ENCODE measurements around the gene MPEG1.

The MPEG1 gene

GRCh38 chr11:59254286-59254685 is 41.6 kb upstream of the MPEG1 start:
- Histone ChIP-seq H3K4me1 (ENCODE audit: control insufficient read depth, low read length) (no peaks in the 10 kb centered on the region), H3F3A (ENCODE audit: control insufficient read depth, insufficient read depth) (no peaks in the 10 kb centered on the region), H3K9me2 (replicated peaks; ENCODE audit: control insufficient read depth, low read length) (no peaks in the 10 kb centered on the region), H3K79me2 (ENCODE audit: control insufficient read depth, low read length) (no peaks in the 10 kb centered on the region), H3K4me3 (ENCODE audit: low read length) (no peak overlapping the region), H3K9me3 (ENCODE audit: control insufficient read depth, insufficient read depth, low read length) (no peaks in the 10 kb centered on the region), H3K27me3 (ENCODE audit: control insufficient read depth, low read length) (0 out of 2 replicates have a peak, but pooled peaks cover 3% of the 10 kb centered on the region), H3K4me2 (ENCODE audit: low read length) (no peak overlapping the region), H4K20me1 (ENCODE audit: control insufficient read depth, insufficient read depth, low read depth, low read length) (no peaks in the 10 kb centered on the region), H3K27ac (ENCODE audit: low read depth, low read length) (no peak overlapping the region), H3K36me3 (ENCODE audit: control insufficient read depth, low read length) (no peaks in the 10 kb centered on the region)
- TF ChIP-seq, protein P1, sequence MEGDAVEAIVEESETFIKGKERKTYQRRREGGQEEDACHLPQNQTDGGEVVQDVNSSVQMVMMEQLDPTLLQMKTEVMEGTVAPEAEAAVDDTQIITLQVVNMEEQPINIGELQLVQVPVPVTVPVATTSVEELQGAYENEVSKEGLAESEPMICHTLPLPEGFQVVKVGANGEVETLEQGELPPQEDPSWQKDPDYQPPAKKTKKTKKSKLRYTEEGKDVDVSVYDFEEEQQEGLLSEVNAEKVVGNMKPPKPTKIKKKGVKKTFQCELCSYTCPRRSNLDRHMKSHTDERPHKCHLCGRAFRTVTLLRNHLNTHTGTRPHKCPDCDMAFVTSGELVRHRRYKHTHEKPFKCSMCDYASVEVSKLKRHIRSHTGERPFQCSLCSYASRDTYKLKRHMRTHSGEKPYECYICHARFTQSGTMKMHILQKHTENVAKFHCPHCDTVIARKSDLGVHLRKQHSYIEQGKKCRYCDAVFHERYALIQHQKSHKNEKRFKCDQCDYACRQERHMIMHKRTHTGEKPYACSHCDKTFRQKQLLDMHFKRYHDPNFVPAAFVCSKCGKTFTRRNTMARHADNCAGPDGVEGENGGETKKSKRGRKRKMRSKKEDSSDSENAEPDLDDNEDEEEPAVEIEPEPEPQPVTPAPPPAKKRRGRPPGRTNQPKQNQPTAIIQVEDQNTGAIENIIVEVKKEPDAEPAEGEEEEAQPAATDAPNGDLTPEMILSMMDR (IDR thresholded peaks at IDR 0.05; ENCODE audit: low read depth, low read length, poor library complexity, severe bottlenecking), result no peak
- no peak for TF ChIP-seq EZH2phosphoT487 (IDR thresholded peaks at IDR 0.05; ENCODE audit: borderline replicate concordance, low read length)

DNA sequence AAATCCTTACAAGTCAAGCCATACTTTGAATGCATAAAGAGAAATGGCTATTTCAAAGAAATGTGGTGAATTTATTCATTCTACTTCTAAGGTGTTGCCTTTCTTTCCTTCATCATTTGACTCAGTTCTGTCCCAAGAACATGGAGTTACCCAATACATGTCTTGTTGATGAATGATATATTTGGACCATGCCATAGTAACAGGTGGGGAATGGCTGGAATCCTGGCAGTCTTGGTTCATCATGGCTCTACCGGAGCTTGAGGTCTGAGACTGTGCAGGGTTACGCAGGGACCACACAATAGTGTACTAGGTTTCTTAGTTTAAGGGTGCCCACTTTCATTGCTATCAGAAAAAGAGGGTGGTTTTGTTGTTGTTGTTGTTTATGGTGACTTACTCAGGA is 40.3 kb upstream of the MPEG1 start:
- no peaks in the 10 kb centered on the region for H3K9me2 ChIP-seq (replicated peaks; ENCODE audit: control insufficient read depth, low read length)
- no peaks in the 10 kb centered on the region for H3K36me3 ChIP-seq (ENCODE audit: control insufficient read depth, low read length)
- H3K27ac ChIP-seq (ENCODE audit: low read depth, low read length), result no peak overlapping the region
- H3F3A ChIP-seq (ENCODE audit: control insufficient read depth, insufficient read depth), result no peaks in the 10 kb centered on the region
- no peaks in the 10 kb centered on the region for H3K4me1 ChIP-seq (ENCODE audit: control insufficient read depth, low read length)
- H3K4me3 ChIP-seq (ENCODE audit: low read length), result no peak overlapping the region
- H3K9me3 ChIP-seq (ENCODE audit: control insufficient read depth, insufficient read depth, low read length), result no peaks in the 10 kb centered on the region
- H4K20me1 ChIP-seq (ENCODE audit: control insufficient read depth, insufficient read depth, low read depth, low read length), result no peaks in the 10 kb centered on the region
- no peak overlapping the region for H3K4me2 ChIP-seq (ENCODE audit: low read length)
- H3K79me2 ChIP-seq (ENCODE audit: control insufficient read depth, low read length), result no peaks in the 10 kb centered on the region
- TF ChIP-seq, protein P1 (IDR thresholded peaks at IDR 0.05; ENCODE audit: low read depth, low read length, poor library complexity, severe bottlenecking), result no peak
- TF ChIP-seq EZH2phosphoT487 (IDR thresholded peaks at IDR 0.05; ENCODE audit: borderline replicate concordance, low read length), result no peak
- H3K27me3 ChIP-seq (ENCODE audit: control insufficient read depth, low read length), result 0 out of 2 replicates have a peak, but pooled peaks cover 3% of the 10 kb centered on the region

DNA sequence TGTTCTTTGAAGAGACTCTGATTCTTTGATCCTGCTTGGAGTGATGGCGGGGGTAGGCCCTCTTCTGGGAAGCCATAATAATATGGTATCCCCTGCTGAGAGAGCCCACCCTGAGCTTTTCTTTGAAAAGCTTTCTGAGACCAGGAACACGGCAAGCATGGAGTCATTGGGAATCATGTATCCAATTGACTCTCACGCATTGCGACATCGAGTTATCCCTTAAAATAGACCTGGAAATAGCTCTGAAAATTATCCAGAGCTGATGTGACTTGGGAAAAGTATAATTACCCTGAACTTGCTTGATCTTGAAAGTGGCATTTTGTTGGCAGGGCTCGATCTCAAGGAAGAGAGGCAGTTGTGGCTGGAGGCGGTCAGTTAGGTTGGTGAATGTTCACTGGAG is 36.8 kb upstream of the MPEG1 start:
- no peak overlapping the region for H3K4me2 ChIP-seq (ENCODE audit: low read length)
- no peaks in the 10 kb centered on the region for H3K9me2 ChIP-seq (replicated peaks; ENCODE audit: control insufficient read depth, low read length)
- no peaks in the 10 kb centered on the region for H3K36me3 ChIP-seq (ENCODE audit: control insufficient read depth, low read length)
- TF ChIP-seq, protein P1 (IDR thresholded peaks at IDR 0.05; ENCODE audit: low read depth, low read length, poor library complexity, severe bottlenecking), result no peak
- TF ChIP-seq EZH2phosphoT487 (IDR thresholded peaks at IDR 0.05; ENCODE audit: borderline replicate concordance, low read length), result no peak
- H3K27ac ChIP-seq (ENCODE audit: low read depth, low read length), result no peak overlapping the region
- H3K4me1 ChIP-seq (ENCODE audit: control insufficient read depth, low read length), result no peaks in the 10 kb centered on the region
- H3F3A ChIP-seq (ENCODE audit: control insufficient read depth, insufficient read depth), result no peaks in the 10 kb centered on the region
- no peaks in the 10 kb centered on the region for H3K79me2 ChIP-seq (ENCODE audit: control insufficient read depth, low read length)
- no peaks in the 10 kb centered on the region for H3K9me3 ChIP-seq (ENCODE audit: control insufficient read depth, insufficient read depth, low read length)
- H3K4me3 ChIP-seq (ENCODE audit: low read length), result no peak overlapping the region
- 0 out of 2 replicates have a peak, but pooled peaks cover 7% of the 10 kb centered on the region for H3K27me3 ChIP-seq (ENCODE audit: control insufficient read depth, low read length)
- no peaks in the 10 kb centered on the region for H4K20me1 ChIP-seq (ENCODE audit: control insufficient read depth, insufficient read depth, low read depth, low read length)

Data from DOHH2 (cell line).